Myocyte (in vitro differentiated cells): ENCODE measurements around the gene FEM1B. TPM values are rescaled to one million over a fixed set of nuclear protein-coding genes. Genes with fewer than 3 reads are reported as not detected.

Source experiments
- DNase-seq: peaks from one replicate; pipeline ENCODE4 v3.0.0-alpha.2; 2012; ENCODE audit warnings: low read depth
- total RNA-seq: library from RNA; depleted of rRNA; stranded (reverse); fragments of >200 nt; gene quantifications from 2 replicates; pipeline ENCODE4 v1.2.3, GENCODE V29; 2014

FEM1B gene
- total RNA-seq, 1 donor from 2014 or later, result 58.5 TPM

- DNase-seq, result no peak
These were observed 27.9 kb downstream of the FEM1B start for GRCh38 chr15:68305420-68305871.

GRCh38 chr15:68307131-68307928 is 29.8 kb downstream of the FEM1B start:
- no peak for DNase-seq

- no peak for DNase-seq
These were observed 31.5 kb downstream of the FEM1B start for GRCh38 chr15:68309024-68309423.

GRCh38 chr15:68310178-68310803 is 32.7 kb downstream of the FEM1B start:
- peak; percentile 71 for DNase-seq

- no peak for DNase-seq
These were observed 33.4 kb downstream of the FEM1B start for GRCh38 chr15:68310804-68311463.

GRCh38 chr15:68311464-68311835 is 33.9 kb downstream of the FEM1B start:
- DNase-seq, result no peak

- DNase-seq, result peak; percentile 35
These were observed 34.5 kb downstream of the FEM1B start for GRCh38 chr15:68311859-68312557.

- DNase-seq, result no peak
These were observed 35.2 kb downstream of the FEM1B start for GRCh38 chr15:68312701-68313204.

GRCh38 chr15:68313501-68314410 is 36.2 kb downstream of the FEM1B start:
- no peak for DNase-seq

- no peak for DNase-seq
These were observed 37.0 kb downstream of the FEM1B start for GRCh38 chr15:68314563-68314962.

GRCh38 chr15:68315035-68315434 is 37.5 kb downstream of the FEM1B start:
- DNase-seq, result no peak

GRCh38 chr15:68315495-68316031 is 38.0 kb downstream of the FEM1B start:
- DNase-seq, result no peak

- DNase-seq, result no peak
These were observed 38.7 kb downstream of the FEM1B start for GRCh38 chr15:68316061-68316804.

- no peak for DNase-seq
These were observed 39.9 kb downstream of the FEM1B start for GRCh38 chr15:68317281-68318007.

GRCh38 chr15:68318008-68318835 is 40.7 kb downstream of the FEM1B start:
- no peak for DNase-seq

- no peak for DNase-seq
These were observed 41.7 kb downstream of the FEM1B start for GRCh38 chr15:68318931-68319909.
